Urinary bladder (tissue), 4 donors: ENCODE results near the gene PLD3. TPM values are rescaled to one million over a fixed set of nuclear protein-coding genes. Genes with fewer than 3 reads are reported as not detected.
A peak's percentile ranks its signal among the peaks of the same experiment; 100 is the strongest.
"Not testable (repeated sequence)": the region's sequence is repeated elsewhere in the genome, so short reads cannot be mapped to it uniquely, and the experiment has no call there.

Source experiments
- DNase-seq: peaks from one replicate; pipeline ENCODE4 v3.0.0-alpha.2; 2015; ENCODE audit errors: extremely low spot score
- H3K27ac ChIP-seq: one replicate; pipeline ENCODE4 v1.5.1; 2013; ENCODE audit warnings: low read depth, mild to moderate bottlenecking, moderate library complexity
- H3K36me3 ChIP-seq: one replicate; pipeline ENCODE4 v1.6.1; 2013; ENCODE audit warnings: mild to moderate bottlenecking, moderate library complexity; ENCODE audit not compliant: insufficient read depth
- H3K4me1 ChIP-seq: one replicate; pipeline ENCODE4 v1.6.1; 2013; ENCODE audit warnings: mild to moderate bottlenecking, moderate library complexity; ENCODE audit not compliant: insufficient read depth
- H3K4me3 ChIP-seq: one replicate; pipeline ENCODE4 v1.5.1; 2013; ENCODE audit warnings: low read depth, low read length
- WGBS: extraction: QIAGEN DNeasy Blood & Tissue Kit; methylation state at CpG from one replicate; pipeline ENCODE4 v1.1.7; 2013; 5-methylcytosine and 5-hydroxymethylcytosine counted together
- polyA plus RNA-seq: library from polyadenylated mRNA; stranded (reverse); fragments of 200-250 nt; gene quantifications from one replicate; pipeline ENCODE4 v1.2.3, GENCODE V29; 2013
- total RNA-seq: library from RNA; depleted of rRNA; stranded (reverse); fragments of >200 nt; gene quantifications from one replicate; pipeline ENCODE4 v1.2.3, GENCODE V29; 2014
- donor health status: healthy with polysubstance abuse.
- donor health status: healthy.

PLD3 gene
- total and polyA plus RNA-seq, 2 donors, result 133 to 289 TPM

DNA sequence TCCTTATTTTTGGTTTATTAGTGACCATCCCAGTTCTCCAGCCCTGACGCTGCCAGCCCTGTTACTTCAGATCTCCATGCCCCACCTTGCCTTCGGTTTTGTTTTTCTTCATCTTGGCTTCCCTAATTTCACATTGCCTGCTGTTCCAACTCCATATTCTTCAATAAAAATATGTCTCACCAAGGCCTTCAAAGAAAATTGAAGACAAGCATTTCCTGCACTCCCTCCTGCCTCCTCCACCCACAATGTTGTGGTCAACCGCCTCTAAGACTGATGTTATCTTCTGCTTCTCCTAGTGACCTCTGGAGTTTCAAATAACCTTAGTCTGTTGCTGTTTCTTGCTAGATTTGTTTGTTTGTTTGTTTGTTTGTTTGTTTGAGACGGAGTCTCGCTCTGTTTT lies 14.6 kb downstream of the PLD3 start:
- DNase-seq, result no peak
- whole genome bisulfite sequencing, result 81% methylated on average over 5 of the region's 5 CpGs
- H3K4me1 ChIP-seq, result no peaks in the 10 kb centered on the region
- H3K4me3 ChIP-seq, result no peak overlapping the region
- no peak overlapping the region for H3K27ac ChIP-seq
- H3K36me3 ChIP-seq, result no peaks in the 10 kb centered on the region

DNA sequence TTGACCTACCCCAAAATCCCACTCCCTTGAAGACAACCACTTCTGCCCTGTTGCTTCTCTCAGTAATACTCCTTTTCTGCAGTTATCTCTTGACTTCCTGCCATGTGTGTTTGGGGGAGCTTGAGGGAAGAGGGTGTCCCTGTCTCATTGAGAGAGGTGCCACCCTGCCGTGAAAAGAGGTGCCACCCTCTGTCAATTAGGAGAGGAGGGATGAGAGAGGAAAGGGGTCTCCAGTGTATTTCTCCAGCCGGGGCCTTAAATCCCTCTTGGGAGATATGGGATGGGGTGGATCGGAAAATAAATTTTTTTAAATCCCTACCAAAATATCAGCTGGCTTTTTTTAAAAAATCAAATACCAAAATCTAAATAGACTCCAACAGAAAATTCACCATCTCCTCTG lies 16.5 kb downstream of the PLD3 start:
- DNase-seq, result no peak
- H3K36me3 ChIP-seq, result peaks cover under 1% of the 10 kb centered on the region
- H3K27ac ChIP-seq, result no peak overlapping the region
- H3K4me3 ChIP-seq, result no peak overlapping the region
- no peaks in the 10 kb centered on the region for H3K4me1 ChIP-seq
- WGBS, result 49% methylated on average over 3 of the region's 3 CpGs

DNA sequence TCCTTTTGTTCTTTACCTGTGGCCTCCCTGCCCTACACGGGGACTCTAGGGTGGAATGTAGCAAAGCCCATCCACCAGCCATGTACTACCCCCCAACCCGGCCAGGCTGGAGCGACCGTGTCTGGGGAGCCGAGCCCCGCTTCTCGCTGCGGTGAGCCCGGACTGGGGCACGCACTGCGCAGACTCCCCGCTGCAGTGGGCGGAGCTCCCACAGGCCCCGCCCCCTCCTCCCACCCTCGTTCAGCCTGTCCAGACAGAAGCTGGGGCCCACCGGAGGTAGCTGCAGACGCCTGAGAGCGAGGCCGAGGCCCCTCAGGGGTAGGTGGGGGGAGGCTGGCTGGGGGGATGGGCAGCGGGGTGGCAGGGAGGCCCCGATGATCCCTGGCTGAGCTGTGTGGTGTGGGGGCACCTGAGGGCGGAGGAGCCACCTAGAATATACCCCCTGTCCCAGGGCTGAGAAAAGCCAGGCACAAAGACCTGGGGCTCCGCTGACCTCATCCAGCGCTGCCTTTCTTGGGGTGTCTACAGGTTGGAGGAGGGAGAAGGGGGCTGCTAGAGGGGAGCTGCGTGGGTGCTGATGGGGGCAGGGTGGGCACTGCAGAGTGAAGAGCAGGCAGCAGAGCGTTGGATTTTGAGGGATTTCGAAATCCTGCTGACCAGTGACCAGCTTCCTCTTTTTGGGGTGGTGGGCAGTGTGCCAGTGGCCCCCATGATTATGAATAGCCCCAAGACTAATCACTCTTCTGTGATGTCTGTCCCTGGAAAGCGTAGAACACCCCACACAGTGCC lies 17.3 kb downstream of the PLD3 start:
- H3K4me3 ChIP-seq, result peak overlapping the region; percentile 39
- H3K4me1 ChIP-seq, result no peaks in the 10 kb centered on the region
- no peak overlapping the region for H3K27ac ChIP-seq
- 11% methylated on average over 28 of the region's 28 CpGs for WGBS
- peak; percentile 71 for DNase-seq
- peaks cover 2% of the 10 kb centered on the region for H3K36me3 ChIP-seq

DNA sequence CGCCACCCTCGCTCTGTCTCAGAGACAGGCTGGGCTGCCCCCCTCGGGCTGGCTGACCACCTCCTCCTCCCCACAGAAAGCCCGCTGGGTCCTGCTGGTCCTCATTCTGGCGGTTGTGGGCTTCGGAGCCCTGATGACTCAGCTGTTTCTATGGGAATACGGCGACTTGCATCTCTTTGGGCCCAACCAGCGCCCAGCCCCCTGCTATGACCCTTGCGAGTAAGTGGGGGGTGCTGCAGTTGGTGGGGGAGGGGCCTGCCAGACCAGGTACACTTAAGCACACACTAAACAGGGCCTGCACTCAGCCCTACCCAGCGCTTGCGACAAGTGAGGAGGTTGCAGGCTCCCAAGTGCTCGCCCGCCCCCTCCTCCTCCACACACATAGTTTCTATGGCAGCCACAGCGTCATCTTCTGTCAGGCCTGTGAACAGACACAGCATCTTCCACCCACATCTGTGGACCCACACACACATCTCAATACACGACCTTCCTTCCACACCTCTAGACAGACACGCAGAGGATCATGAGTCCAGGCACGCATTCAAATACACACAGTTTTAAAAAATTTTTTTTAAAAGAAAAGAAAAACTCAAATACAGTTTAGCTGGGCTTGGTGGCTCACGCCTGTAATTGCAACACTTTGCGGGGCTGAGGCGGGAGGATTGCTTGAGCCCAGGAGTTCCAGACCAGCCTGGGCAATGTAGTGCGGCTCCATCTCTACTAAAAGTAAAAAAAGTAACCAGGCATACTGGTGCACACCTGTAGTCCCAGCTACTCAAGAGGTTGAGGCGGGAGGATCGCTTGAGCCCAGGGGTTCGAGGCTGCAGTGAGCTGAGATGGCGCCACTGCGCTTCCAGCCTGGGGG lies 18.4 kb downstream of the PLD3 start:
- DNase-seq, result no peak
- H3K36me3 ChIP-seq, result peaks cover 2% of the 10 kb centered on the region
- no peaks in the 10 kb centered on the region for H3K4me1 ChIP-seq
- no peak overlapping the region for H3K27ac ChIP-seq
- 76% methylated on average over 27 of the region's 27 CpGs for WGBS
- H3K4me3 ChIP-seq, result no peak overlapping the region

DNA sequence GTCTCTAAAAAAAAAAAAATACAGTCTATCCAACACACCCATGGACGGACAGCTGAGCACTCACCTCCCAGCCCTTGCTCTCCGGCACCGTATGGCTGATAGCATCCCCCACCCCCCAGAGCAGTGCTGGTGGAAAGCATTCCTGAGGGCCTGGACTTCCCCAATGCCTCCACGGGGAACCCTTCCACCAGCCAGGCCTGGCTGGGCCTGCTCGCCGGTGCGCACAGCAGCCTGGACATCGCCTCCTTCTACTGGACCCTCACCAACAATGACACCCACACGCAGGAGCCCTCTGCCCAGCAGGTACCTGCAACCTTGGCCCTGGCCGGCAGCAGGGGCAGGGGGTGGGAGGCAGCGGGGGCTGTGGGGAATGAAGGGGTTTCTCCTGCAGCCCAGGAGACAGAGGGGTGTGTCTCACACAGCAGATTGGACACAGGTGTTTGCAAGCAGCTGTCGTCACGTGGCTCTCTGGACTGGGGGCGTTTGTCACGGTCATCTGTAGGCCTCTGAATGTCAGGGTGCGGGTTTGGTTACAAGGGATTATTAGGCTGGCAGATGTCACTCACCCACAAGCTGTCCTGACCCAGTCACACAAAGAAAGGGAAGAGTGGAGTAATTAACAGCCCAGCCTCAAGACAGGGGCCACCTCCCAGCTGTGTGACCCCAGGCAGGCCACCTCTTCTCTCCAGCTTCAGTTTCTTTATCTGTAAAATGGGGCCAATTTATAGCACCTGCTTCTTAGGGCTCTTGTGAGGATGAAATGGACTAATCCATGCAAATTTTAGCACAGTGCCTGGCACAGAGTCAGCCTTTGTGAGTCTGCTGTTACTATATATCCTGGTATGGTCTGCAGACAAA lies 19.3 kb downstream of the PLD3 start:
- Histone ChIP-seq H3K27ac (no peak overlapping the region), H3K4me3 (no peak overlapping the region), H3K4me1 (no peaks in the 10 kb centered on the region), H3K36me3 (peaks cover 2% of the 10 kb centered on the region)
- WGBS, result 81% methylated on average over 16 of the region's 16 CpGs
- DNase-seq, result no peak

DNA sequence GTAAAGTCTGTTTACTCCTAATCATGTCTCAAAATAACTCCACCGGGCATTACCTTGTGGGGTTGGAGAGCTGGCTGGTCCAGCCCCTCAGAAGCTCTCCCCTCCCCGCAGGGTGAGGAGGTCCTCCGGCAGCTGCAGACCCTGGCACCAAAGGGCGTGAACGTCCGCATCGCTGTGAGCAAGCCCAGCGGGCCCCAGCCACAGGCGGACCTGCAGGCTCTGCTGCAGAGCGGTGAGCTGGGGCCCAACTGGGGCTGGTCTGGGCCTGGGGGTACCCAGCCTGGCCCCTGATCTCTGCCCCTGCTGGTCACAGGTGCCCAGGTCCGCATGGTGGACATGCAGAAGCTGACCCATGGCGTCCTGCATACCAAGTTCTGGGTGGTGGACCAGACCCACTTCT lies 21.3 kb downstream of the PLD3 start:
- DNase-seq, result no peak
- Histone ChIP-seq H3K27ac (no peak overlapping the region), H3K4me3 (no peak overlapping the region), H3K4me1 (no peaks in the 10 kb centered on the region), H3K36me3 (peaks cover 2% of the 10 kb centered on the region)
- 88% methylated on average over 12 of the region's 12 CpGs for WGBS

DNA sequence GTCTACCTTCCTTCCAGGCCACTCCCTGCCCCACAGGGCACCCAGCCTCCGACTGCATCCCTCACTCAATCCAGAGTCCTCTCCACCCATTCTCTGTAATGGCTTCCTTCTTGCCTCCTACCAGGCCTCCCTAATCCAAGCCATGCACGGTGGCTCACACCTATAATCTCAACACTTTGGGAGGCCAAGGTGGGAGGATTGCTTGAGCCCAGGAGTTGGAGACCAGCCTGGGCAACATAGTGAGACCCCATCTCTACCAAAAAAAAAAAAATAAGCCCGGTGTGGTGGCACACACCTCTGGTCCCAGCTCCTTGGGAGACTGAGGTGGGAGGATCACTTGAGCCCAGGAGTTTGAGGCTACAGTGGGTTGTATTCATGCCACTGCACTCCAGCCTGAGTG lies 21.8 kb downstream of the PLD3 start:
- WGBS, result 91% methylated on average over 3 of the region's 3 CpGs
- DNase-seq, H3K27ac ChIP-seq, H3K4me1 ChIP-seq, H3K36me3 ChIP-seq, H3K4me3 ChIP-seq: not testable (repeated sequence)

DNA sequence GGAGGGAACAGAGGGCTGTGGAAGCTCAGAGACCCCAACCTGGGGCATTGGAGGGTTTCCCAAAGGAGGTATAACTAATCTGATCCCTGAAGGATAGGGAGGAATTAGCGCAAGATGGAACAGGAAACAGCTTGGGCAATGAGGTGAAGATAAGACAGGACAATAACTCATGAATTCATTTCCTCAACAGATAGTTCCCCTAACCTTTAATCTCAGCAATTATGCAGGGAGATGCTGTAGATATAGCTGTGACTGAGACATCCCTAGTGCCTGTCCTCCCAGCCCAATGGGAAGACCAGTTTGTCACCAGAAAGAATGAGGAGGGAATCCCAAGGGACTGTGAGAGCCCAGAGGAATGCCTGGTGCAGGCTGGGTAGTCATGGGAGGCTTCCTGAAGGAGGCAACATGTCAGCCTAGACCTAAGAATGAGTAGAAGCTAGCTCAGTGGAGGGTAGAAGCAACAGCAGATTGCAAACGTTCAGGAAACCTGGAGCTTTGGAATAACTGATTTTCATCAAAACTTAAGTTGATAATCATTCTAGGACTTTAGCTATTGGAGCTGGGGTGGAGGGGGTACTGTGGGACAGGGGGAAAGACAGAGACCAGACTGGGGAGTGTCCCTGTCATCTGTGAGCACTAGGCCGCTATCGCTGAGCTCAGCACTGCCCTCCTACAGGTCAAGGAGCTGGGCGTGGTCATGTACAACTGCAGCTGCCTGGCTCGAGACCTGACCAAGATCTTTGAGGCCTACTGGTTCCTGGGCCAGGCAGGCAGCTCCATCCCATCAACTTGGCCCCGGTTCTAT lies 22.7 kb downstream of the PLD3 start:
- 86% methylated on average over 7 of the region's 7 CpGs for WGBS
- Histone ChIP-seq H3K27ac (no peak overlapping the region), H3K36me3 (peaks cover 2% of the 10 kb centered on the region)

DNA sequence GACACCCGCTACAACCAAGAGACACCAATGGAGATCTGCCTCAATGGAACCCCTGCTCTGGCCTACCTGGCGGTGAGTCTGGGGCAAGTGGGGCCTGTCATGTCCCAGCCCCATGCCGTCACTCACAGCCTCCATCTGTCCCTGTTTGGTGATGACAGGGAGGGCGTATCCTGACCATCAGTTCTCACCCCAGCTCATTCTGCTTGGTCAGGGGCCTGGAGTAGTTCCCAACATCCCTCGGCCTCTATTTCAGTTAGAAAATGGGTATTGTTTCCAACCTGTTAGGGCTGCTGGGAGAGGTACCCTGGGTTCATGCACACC lies 23.3 kb downstream of the PLD3 start:
- Histone ChIP-seq H3K4me3 (no peak overlapping the region), H3K4me1 (no peaks in the 10 kb centered on the region), H3K36me3 (peaks cover 6% of the 10 kb centered on the region), H3K27ac (no peak overlapping the region)
- no peak for DNase-seq
- whole genome bisulfite sequencing, result 94% methylated on average over 5 of the region's 5 CpGs

More for the DNA sequence above, 22.7 kb downstream of the PLD3 start:
- Histone ChIP-seq H3K4me3 (no peak overlapping the region), H3K4me1 (no peaks in the 10 kb centered on the region)
- DNase-seq, result no peak

DNA sequence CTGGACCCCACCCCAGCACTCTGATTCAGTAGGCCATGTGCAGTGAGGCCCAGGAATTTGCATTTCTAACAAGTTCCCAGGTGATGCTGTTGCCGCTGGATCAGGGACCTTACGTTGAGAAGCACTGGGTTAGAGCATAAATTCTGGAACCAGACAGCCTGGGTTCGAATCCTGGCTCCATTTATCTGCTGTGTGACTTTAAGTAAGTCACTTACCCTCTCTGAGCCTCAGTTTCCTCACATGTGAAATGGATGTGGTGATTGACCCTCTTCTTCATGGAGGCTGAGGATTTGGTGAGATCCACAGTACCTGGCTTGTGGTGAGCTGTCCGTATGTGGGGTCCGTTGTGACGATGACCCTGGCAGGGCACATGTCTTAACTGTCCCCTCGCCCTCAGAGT lies 25.6 kb downstream of the PLD3 start:
- WGBS, result 95% methylated on average over 7 of the region's 7 CpGs
- Histone ChIP-seq H3K27ac (no peak overlapping the region), H3K4me1 (no peaks in the 10 kb centered on the region), H3K36me3 (peaks cover 10% of the 10 kb centered on the region), H3K4me3 (no peak overlapping the region)
- no peak for DNase-seq

DNA sequence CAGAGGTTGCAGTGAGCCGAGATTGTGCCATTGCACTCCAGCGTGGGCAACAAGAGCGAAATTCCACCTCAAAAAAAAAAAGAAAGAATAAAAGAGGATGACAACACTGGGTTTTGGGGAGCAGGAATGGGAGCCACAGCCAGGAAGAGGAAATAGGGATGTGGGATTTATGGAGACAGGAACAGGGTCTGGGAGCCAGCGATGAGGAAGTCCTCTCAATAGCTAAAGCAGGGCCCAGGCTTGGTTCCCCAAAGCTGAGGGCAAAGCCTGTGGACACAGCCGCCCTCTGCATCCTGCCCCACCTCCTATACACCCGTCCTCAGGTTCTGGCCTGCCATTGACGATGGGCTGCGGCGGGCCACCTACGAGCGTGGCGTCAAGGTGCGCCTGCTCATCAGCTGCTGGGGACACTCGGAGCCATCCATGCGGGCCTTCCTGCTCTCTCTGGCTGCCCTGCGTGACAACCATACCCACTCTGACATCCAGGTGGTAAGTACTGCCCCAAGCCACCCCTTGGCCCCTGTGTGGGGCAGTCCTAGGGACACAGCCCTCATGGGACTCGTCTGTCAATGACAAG lies 27.9 kb downstream of the PLD3 start:
- no peak for DNase-seq
- Histone ChIP-seq H3K4me3 (no peak overlapping the region), H3K27ac (no peak overlapping the region), H3K36me3 (peaks cover 8% of the 10 kb centered on the region), H3K4me1 (no peaks in the 10 kb centered on the region)
- WGBS, result 94% methylated on average over 17 of the region's 17 CpGs

DNA sequence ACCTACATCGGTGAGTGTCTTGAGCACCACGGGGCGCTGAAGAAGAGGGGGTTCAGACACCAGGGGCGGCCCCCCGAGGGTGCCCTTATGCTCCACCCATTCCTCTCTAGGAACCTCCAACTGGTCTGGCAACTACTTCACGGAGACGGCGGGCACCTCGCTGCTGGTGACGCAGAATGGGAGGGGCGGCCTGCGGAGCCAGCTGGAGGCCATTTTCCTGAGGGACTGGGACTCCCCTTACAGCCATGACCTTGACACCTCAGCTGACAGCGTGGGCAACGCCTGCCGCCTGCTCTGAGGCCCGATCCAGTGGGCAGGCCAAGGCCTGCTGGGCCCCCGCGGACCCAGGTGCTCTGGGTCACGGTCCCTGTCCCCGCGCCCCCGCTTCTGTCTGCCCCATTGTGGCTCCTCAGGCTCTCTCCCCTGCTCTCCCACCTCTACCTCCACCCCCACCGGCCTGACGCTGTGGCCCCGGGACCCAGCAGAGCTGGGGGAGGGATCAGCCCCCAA lies 29.4 kb downstream of the PLD3 start:
- Histone ChIP-seq H3K27ac (no peak overlapping the region), H3K4me1 (no peaks in the 10 kb centered on the region), H3K36me3 (peaks cover 8% of the 10 kb centered on the region), H3K4me3 (no peak overlapping the region)
- DNase-seq, result no peak
- 90% methylated on average over 25 of the region's 25 CpGs for WGBS
